Measurements from ENCODE around the gene RHOT2. TPM values are rescaled to one million over a fixed set of nuclear protein-coding genes. Genes with fewer than 3 reads are reported as not detected.
A peak's percentile ranks its signal among the peaks of the same experiment; 100 is the strongest.

Gene RHOT2
- total RNA-seq, 1 experiment from 2014 or later = 210 TPM

DNA sequence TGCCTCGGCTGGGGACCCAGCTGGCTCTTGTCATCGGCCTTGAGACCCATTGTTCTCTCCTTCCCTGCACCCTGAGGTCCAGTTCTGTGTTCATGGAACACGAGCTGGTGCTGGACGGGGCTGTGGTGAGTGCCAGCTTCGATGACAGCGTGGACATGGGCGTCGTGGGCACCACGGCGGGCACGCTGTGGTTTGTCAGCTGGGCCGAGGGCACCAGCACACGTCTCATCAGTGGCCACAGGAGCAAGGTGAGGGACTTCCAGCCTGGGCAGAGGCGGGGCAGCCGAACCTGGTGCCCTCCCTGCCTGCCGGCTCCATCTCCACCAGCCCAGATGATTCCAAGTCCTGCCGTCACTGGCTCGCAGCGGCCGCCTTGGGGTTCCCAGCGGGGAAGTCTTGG is 5.3 kb upstream of the RHOT2 start:
- no CpG with 5 or more reads among the region's 21 CpGs for WGBS (ENCODE audit: extremely low coverage, insufficient read length, low lambda C conversion rate)
- Histone ChIP-seq H4K20me1 (ENCODE audit: control insufficient read depth, insufficient read depth, insufficient read length) (no peaks in the 10 kb centered on the region), H2BK5ac (ENCODE audit: insufficient read length, low read length) (no peak overlapping the region), H3K4me1 (ENCODE audit: insufficient read depth, low read length) (no peaks in the 10 kb centered on the region; the same call in 1 of the 2 replicates), H2BK20ac (ENCODE audit: low read depth, low read length, poor library complexity, severe bottlenecking) (no peak overlapping the region), H4K91ac (ENCODE audit: insufficient read length, low read depth, low read length) (no peak overlapping the region), H3K4ac (ENCODE audit: low read depth, low read length) (no peak overlapping the region), H4K5ac (ENCODE audit: insufficient read length, low read depth, low read length) (no peak overlapping the region), H3K9me3 (ENCODE audit: control insufficient read depth, low read depth, low read length) (no peaks in the 10 kb centered on the region), H3K23me2 (ENCODE audit: insufficient read length, low read depth, low read length, poor library complexity, severe bottlenecking) (no peaks in the 10 kb centered on the region), H2BK15ac (ENCODE audit: low read depth, low read length) (no peak overlapping the region), H3K23ac (ENCODE audit: insufficient read length, low read depth, low read length) (no peak overlapping the region), H2AK5ac (ENCODE audit: insufficient read length, low read length) (no peak overlapping the region), H3K4me2 (ENCODE audit: insufficient read depth, insufficient read length, low read length) (no peak overlapping the region), H3K79me1 (ENCODE audit: insufficient read depth, low read depth, low read length, poor library complexity, severe bottlenecking) (no peaks in the 10 kb centered on the region), H3K14ac (ENCODE audit: insufficient read depth, low read length) (no peak overlapping the region), H4K8ac (replicated peaks; ENCODE audit: insufficient read length, low read depth, low read length) (no peak overlapping the region), H3K9ac (ENCODE audit: extremely low read depth, insufficient read length, low read length) (no peak overlapping the region), H3K27me3 (ENCODE audit: insufficient read depth, low read length) (no peaks in the 10 kb centered on the region), H3K27ac (ENCODE audit: insufficient read length, low read depth, low read length) (no peak overlapping the region), H3T11ph (ENCODE audit: low read length) (no peak overlapping the region), H2BK12ac (ENCODE audit: insufficient read length, low read depth, low read length) (no peak overlapping the region), H3K18ac (ENCODE audit: insufficient read length, low read depth, low read length) (no peak overlapping the region), H2AFZ (ENCODE audit: low read length) (no peak overlapping the region), H2BK120ac (ENCODE audit: low read depth, low read length, poor library complexity, severe bottlenecking) (no peak overlapping the region), H3K79me2 (ENCODE audit: insufficient read depth, low read length) (no peaks in the 10 kb centered on the region), H3K56ac (ENCODE audit: insufficient read length, low read depth, low read length) (no peak overlapping the region)
- DNase-seq = no peak
- Mint-ChIP-seq H3K9me3 (no peaks in the 10 kb centered on the region), H3K4me1 (peaks cover under 1 to 5% of the 10 kb centered on the region in 2 experiments), H3K36me3 (ENCODE audit: insufficient read depth in 1 of 3, low read depth in 3 of 3) (peaks cover 2 to 13% (median 8%) of the 10 kb centered on the region in 3 experiments; a peak in 5 of 7 replicates), H3K4me3 (peak overlapping the region in 1 of 2 experiments; percentile 50; a peak in 2 of 5 replicates), H3K27ac (peak overlapping the region in 1 of 3 experiments; percentile 83; a peak in 1 of 7 replicates), H3K27me3 (ENCODE audit: low read depth) (no peaks in the 10 kb centered on the region)
- TF ChIP-seq, protein P1, sequence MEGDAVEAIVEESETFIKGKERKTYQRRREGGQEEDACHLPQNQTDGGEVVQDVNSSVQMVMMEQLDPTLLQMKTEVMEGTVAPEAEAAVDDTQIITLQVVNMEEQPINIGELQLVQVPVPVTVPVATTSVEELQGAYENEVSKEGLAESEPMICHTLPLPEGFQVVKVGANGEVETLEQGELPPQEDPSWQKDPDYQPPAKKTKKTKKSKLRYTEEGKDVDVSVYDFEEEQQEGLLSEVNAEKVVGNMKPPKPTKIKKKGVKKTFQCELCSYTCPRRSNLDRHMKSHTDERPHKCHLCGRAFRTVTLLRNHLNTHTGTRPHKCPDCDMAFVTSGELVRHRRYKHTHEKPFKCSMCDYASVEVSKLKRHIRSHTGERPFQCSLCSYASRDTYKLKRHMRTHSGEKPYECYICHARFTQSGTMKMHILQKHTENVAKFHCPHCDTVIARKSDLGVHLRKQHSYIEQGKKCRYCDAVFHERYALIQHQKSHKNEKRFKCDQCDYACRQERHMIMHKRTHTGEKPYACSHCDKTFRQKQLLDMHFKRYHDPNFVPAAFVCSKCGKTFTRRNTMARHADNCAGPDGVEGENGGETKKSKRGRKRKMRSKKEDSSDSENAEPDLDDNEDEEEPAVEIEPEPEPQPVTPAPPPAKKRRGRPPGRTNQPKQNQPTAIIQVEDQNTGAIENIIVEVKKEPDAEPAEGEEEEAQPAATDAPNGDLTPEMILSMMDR (conservative IDR thresholded peaks at IDR 0.05) = no peak

Measured in H9 (cell line).